PFSK-1 (cell line): ENCODE results near the gene INTS2.

ENCODE experiments used
- POLR2AphosphoS5 ChIP-seq: IDR thresholded peaks from 2 replicates; pipeline ENCODE4 v1.6.1; 2012; ENCODE audit warnings: low read depth, mild to moderate bottlenecking, control low read depth, low read length, moderate library complexity
- TAF1 ChIP-seq: IDR thresholded peaks from 2 replicates; pipeline ENCODE4 v1.6.1; 2012; ENCODE audit warnings: low read length, control low read depth, borderline replicate concordance; ENCODE audit not compliant: insufficient read depth

GRCh38 chr17:61828694-61829093 is 99.1 kb downstream of the INTS2 start:
- TF ChIP-seq TAF1: no peak
- no peak for TF ChIP-seq POLR2AphosphoS5
